Activated T-helper 2 cell treated with anti-CD3 and anti-CD28 coated beads, Interferon-gamma antibody, Interleukin-2, Interleukin-4, amounts not matched to agents 10 μg/mL and 5 μg/mL and 100 μg/mL, durations not matched to agents 14 hours and 24 hours and 36 hours (primary cell): ENCODE data around the gene ABCA1. TPM values are rescaled to one million over a fixed set of nuclear protein-coding genes. Genes with fewer than 3 reads are reported as not detected.
"Not testable (repeated sequence)": the region's sequence is repeated elsewhere in the genome, so short reads cannot be mapped to it uniquely, and the experiment has no call there.

Experiments used
- DNase-seq: peaks from one replicate; pipeline ENCODE4 v3.0.0; 2021; ENCODE audit warnings: low spot score
- H3K27ac Mint-ChIP-seq: one replicate; pipeline ENCODE4 v1.8.0; 2021; ENCODE audit warnings: mixed read lengths
- H3K27me3 Mint-ChIP-seq: one replicate; pipeline ENCODE4 v1.8.0; 2021; ENCODE audit warnings: low read depth, mixed read lengths
- H3K36me3 Mint-ChIP-seq: one replicate; pipeline ENCODE4 v1.8.0; 2021; ENCODE audit warnings: low read depth, mixed read lengths
- H3K4me1 Mint-ChIP-seq: one replicate; pipeline ENCODE4 v1.8.0; 2021; ENCODE audit warnings: low read depth, mixed read lengths
- H3K4me3 Mint-ChIP-seq: one replicate; pipeline ENCODE4 v1.8.0; 2021; ENCODE audit warnings: low read depth, mild to moderate bottlenecking, moderate library complexity, mixed read lengths
- H3K9me3 Mint-ChIP-seq: one replicate; pipeline ENCODE4 v1.8.0; 2021; ENCODE audit warnings: mixed read lengths
- intact Hi-C: fragments of 100-400 bp; cut with micrococcal nuclease; formaldehyde crosslinking; loops from one replicate; pipeline ENCODE4 v1.15.1; 2023
- total RNA-seq: library from RNA; stranded (reverse); gene quantifications from 2 replicates; pipeline ENCODE4 v1.2.3, GENCODE V29; 2022

ABCA1 gene
- total RNA-seq, 1 donor from 2014 or later: 0.14 TPM

DNA sequence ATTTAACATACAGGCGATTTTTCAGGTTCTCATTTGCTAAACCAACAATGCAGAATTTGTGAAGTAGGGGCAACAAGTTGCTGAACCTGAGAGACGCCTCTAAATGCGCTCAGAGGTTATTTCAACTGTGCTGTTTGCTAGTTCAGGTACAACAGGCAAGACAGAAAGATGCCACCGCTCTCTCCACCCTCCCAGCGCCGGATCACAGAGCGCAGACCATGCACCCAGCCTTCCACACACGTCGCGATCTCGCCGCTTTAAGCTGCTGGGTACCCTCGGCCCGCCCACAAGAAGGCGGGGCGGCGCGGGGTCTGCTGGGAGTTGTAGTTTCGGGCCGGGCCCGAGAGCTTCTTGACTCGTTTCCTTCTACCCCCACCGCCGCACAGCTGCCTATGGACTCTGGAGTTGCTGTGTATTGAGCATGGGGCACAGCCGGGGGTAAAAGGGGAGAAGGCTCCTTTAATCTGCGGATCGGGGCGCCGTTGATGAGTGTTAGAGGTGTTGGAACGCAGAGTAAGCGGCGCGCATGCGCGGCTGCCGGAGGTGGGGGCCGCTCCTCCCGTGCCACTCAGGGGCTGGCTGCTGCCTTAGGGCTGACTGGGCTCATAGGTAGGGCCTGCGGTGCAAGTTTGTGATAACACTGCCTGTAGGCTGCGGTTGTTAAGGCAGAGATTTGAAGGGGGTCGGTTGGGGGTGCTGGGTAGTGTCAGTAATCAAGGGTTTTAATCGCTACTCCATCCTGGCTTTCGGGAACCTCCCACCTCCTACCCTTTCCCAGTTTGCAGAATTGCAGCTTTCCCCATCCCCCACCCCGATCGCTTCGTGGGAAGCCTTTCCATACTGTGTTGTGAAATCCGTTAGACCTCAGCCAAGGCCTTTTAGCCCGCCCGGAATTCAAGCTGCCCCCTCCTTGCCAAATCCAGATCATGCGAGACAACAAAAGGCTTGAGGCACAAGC lies 40.3 kb upstream of the ABCA1 start:
- H3K9me3 Mint-ChIP-seq: no peaks in the 10 kb centered on the region
- peaks cover 28% of the 10 kb centered on the region for H3K27me3 Mint-ChIP-seq
- no peaks in the 10 kb centered on the region for H3K36me3 Mint-ChIP-seq
- intact Hi-C loops: loop anchor here (1.0 to 2.0 kb wide), 2 partner anchors 22 to 40 kb away; partner anchors contain the start of gene ABCA1
- DNase-seq: peak; percentile 75
- H3K27ac Mint-ChIP-seq: peak overlapping the region; percentile 8
- peaks cover 10% of the 10 kb centered on the region for H3K4me1 Mint-ChIP-seq
- peak overlapping the region; percentile 83 for H3K4me3 Mint-ChIP-seq

DNA sequence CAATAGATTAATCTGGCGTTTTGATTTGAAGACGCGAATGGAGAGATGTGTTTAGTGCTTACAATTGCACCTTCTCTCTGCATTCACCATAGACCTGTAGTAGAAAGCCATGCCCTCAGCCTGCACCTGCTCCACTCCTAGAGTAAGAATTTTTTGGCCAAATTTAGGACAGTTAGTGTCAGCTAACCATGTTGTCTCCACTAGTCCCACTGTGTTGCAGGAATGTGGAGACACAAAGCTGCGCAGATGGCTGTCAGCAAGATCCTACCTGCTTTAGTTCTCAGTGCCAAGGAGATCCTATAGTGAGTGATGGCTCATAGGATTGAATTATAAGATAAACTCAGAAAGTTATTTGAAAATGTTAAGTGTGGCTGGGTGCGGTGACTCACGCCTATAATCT lies 35.1 kb upstream of the ABCA1 start:
- H3K4me1 Mint-ChIP-seq: peaks cover 12% of the 10 kb centered on the region
- H3K36me3 Mint-ChIP-seq: no peaks in the 10 kb centered on the region
- DNase-seq: no peak
- no peak overlapping the region for H3K4me3 Mint-ChIP-seq
- no peak overlapping the region for H3K27ac Mint-ChIP-seq
- H3K9me3 Mint-ChIP-seq: no peaks in the 10 kb centered on the region
- intact Hi-C loops: no loop called here
- peaks cover 10% of the 10 kb centered on the region for H3K27me3 Mint-ChIP-seq

DNA sequence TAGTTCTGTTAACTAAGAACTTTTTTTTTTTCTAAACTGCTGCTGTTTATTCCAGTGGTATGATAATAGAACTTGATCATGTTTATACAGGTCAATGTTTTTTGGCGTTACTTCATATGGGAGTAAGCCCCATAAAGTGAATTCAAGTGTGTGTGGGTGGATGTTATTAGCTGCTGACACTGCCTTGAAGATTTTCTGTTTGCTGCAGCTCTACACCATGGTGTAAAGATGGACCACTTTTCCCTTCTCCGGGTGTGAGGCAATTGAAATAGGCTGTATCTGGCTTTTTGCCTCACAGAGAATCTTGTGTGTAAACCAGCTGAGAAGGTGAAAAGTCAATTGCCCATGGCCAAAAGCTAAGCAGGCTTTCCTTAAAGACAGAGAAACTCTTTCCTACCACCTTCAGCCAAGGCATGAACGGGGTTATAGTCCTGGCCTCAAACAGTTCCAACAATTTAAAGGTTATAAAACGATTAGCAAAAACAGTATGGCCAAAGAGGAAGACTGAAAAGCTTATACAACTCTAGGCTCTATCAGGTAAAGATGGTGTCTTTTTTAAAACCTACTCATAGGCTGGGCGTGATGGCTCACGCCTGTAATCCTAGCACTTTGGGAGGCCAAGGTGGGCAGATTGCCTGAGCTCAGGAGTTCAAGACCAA lies 33.9 kb upstream of the ABCA1 start:
- intact Hi-C loops: loop anchor here (1.0 kb wide), 1 partner anchor 29 kb away; no protein-coding TSS in a partner anchor
- no peaks in the 10 kb centered on the region for H3K36me3 Mint-ChIP-seq
- peaks cover 11% of the 10 kb centered on the region for H3K4me1 Mint-ChIP-seq
- no peak overlapping the region for H3K27ac Mint-ChIP-seq
- no peaks in the 10 kb centered on the region for H3K9me3 Mint-ChIP-seq
- no peak for DNase-seq
- no peak overlapping the region for H3K4me3 Mint-ChIP-seq
- H3K27me3 Mint-ChIP-seq: peaks cover 10% of the 10 kb centered on the region

DNA sequence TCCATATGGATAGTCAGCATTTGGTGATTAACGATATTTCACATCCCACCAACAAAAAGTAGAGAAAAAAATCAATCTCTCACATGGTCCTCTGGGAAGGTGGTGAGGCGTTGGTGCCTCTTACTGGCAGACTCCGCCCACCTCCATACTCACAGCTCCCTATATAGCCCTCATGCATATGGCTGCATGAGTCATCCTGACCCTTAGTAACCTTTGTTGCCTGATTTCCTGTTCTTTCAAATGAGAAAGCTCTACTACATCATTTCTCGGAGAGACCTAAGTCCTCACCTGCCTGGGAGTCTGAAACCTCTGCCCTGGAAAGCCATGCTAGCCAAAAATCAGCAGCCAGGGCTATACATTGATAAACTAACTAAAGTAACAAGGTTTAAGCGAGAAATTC lies 33.3 kb upstream of the ABCA1 start:
- Mint-ChIP-seq H3K27ac (peak overlapping the region; percentile 44), H3K4me3 (no peak overlapping the region), H3K9me3 (no peaks in the 10 kb centered on the region), H3K36me3 (no peaks in the 10 kb centered on the region), H3K27me3 (peaks cover 10% of the 10 kb centered on the region), H3K4me1 (peaks cover 11% of the 10 kb centered on the region)
- peak; percentile 16 for DNase-seq
- intact Hi-C loops: loop anchor here (1.0 kb wide), 1 partner anchor 30 kb away; no protein-coding TSS in a partner anchor

DNA sequence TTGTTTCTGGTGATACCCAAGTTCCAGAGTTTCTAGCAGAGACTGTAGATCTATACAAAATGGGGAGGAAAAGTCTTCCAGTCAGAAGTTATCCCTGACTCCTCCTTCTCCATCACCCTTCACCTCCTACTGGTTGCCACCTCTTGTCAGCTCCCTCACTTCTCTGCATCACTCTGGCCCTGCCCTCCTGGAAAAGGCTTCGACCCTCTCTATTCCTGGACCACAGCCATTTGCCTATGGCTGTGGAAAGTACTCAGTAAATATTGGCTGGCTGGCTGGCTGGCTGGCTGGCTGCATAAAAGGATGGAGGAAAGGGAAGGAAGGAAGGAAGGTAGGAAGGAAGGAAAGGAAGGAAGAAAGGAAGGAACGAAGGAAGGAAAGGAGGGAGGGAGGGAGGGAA lies 32.7 kb upstream of the ABCA1 start:
- DNase-seq: no peak
- H3K27me3 Mint-ChIP-seq: peaks cover 10% of the 10 kb centered on the region
- H3K4me3 Mint-ChIP-seq: no peak overlapping the region
- H3K36me3 Mint-ChIP-seq: no peaks in the 10 kb centered on the region
- intact Hi-C loops: loop anchor here (1.0 kb wide), 1 partner anchor 31 kb away; no protein-coding TSS in a partner anchor
- no peaks in the 10 kb centered on the region for H3K9me3 Mint-ChIP-seq
- H3K27ac Mint-ChIP-seq: no peak overlapping the region
- peaks cover 11% of the 10 kb centered on the region for H3K4me1 Mint-ChIP-seq

DNA sequence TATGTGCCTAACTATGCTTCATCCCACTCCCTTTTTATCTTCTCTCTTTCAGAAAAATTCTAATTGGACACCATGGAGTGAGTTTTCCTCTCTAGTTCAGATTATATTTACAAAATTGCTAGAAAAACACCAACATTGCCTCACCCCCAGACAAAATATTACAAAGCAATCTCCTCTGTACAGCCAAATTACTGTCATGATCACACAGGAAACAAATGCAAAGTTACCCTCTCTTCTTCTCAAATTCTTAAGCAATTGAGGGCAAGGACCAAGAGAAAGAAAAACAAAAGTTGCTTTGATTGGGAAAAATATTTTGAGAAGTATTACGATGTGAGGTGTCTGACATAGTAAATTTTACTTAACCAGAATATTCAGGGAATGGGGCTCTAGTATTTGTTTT lies 30.8 kb upstream of the ABCA1 start:
- Mint-ChIP-seq H3K9me3 (no peaks in the 10 kb centered on the region), H3K36me3 (no peaks in the 10 kb centered on the region), H3K27me3 (peaks cover 12% of the 10 kb centered on the region), H3K4me3 (no peak overlapping the region), H3K4me1 (peaks cover 11% of the 10 kb centered on the region), H3K27ac (no peak overlapping the region)
- intact Hi-C loops: no loop called here
- DNase-seq: no peak

DNA sequence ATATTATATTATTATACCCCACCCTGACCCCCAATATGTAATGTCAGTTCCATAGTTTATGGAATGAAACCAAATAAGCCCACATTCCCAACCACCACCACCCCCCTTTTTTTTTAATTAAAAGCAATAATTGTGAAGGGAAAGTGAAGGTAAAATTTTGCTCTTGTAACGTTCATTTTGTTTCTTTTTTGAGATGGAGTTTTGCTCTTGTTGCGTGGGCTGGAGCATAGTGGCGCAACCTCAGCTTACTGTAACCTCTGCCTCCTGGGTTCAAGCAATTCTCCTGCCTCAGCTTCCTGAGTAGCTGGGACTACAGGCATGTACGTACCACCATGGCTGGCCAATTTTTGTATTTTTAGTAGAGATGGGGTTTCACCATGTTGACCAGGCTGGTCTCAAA lies 30.1 kb upstream of the ABCA1 start:
- DNase-seq, H3K36me3 Mint-ChIP-seq, H3K4me3 Mint-ChIP-seq, H3K9me3 Mint-ChIP-seq, H3K27ac Mint-ChIP-seq, intact Hi-C loops: not testable (repeated sequence)
- Mint-ChIP-seq H3K4me1 (peaks cover 11% of the 10 kb centered on the region), H3K27me3 (peaks cover 10% of the 10 kb centered on the region)

DNA sequence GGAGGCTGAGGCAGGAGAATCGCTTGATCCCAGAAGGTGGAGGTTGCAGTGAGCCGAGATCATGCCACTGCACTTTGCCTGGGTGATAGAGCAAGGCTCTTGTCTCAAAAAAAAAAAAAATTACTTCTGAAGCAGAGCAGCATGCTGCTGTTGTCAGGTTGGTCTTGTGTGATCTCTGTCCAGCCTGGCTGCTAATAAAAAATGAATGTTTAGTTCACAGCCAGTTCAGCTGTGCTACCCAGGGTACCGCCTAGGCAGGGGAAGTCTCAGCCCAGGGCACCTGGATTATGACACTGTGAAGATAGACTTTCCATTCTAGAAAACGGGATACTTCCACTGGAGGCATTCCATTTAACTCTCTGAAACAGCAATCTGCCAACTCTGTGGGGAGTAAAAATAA lies 23.5 kb upstream of the ABCA1 start:
- Mint-ChIP-seq H3K4me1 (no peaks in the 10 kb centered on the region), H3K27me3 (peaks cover 2% of the 10 kb centered on the region), H3K9me3 (no peaks in the 10 kb centered on the region), H3K36me3 (no peaks in the 10 kb centered on the region), H3K27ac (no peak overlapping the region), H3K4me3 (no peak overlapping the region)
- no peak for DNase-seq
- intact Hi-C loops: no loop called here

DNA sequence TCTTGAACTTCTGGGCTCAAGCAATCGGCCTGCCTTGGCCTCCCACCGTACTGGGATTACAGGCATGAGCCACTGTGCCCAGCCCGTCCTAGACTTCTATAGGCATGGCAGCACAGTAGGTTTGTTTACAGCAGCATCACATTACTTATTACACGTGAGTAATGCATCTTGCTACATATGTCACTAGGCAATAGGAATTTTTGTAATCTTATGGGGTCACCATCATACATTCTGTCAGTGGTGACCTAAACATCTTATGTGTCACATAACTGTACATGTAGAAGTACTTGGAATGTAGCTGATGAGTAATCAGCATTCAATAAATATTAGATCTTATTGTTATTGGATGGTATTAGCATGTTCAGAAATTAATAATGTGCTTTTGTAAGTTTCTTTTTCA lies 22.9 kb upstream of the ABCA1 start:
- no peaks in the 10 kb centered on the region for H3K4me1 Mint-ChIP-seq
- no peaks in the 10 kb centered on the region for H3K9me3 Mint-ChIP-seq
- peaks cover 2% of the 10 kb centered on the region for H3K27me3 Mint-ChIP-seq
- DNase-seq: no peak
- no peak overlapping the region for H3K4me3 Mint-ChIP-seq
- intact Hi-C loops: no loop called here
- no peak overlapping the region for H3K27ac Mint-ChIP-seq
- H3K36me3 Mint-ChIP-seq: no peaks in the 10 kb centered on the region

DNA sequence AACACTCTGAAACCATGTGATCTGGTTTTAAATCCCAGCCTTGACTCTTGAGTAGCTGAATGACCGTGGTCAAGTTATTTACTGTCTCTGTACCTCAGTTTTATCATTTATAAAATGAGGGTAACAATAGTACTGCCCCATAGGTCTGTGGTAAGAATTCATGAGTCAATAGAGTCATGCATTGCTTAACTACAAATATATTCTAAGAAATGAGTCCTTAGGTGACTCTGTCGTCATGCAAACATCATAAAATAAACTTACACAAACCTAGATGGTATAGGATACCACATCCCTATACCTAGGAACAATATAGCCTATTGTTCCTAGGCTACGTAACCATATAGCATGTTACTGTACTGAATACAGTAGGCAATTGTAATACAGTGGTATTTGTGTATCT lies 20.3 kb upstream of the ABCA1 start:
- H3K9me3 Mint-ChIP-seq: no peaks in the 10 kb centered on the region
- no peak overlapping the region for H3K27ac Mint-ChIP-seq
- H3K27me3 Mint-ChIP-seq: no peaks in the 10 kb centered on the region
- H3K4me3 Mint-ChIP-seq: no peak overlapping the region
- H3K36me3 Mint-ChIP-seq: no peaks in the 10 kb centered on the region
- no peaks in the 10 kb centered on the region for H3K4me1 Mint-ChIP-seq
- intact Hi-C loops: no loop called here
- DNase-seq: no peak

DNA sequence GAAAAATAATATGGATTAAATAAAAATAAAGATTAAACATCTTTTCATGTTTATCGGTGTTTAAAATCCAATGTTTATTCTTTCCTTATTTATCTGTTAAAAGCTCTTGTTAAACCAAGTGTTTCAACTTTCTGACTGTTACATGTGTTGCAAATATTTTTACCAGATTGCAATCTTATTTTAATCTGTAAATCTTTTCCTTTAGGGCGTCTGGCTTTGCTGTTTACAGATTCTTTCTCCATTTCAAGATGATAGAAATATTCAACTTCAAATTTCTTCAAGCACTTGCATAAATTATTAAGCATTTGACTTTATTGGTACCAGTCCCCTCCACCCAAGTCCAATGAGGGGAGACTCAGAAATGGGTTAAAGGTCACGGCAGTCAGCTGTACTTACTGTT lies 16.9 kb upstream of the ABCA1 start:
- no peak overlapping the region for H3K4me3 Mint-ChIP-seq
- H3K9me3 Mint-ChIP-seq: no peaks in the 10 kb centered on the region
- no peak for DNase-seq
- H3K27me3 Mint-ChIP-seq: peaks cover 2% of the 10 kb centered on the region
- no peak overlapping the region for H3K27ac Mint-ChIP-seq
- peaks cover 7% of the 10 kb centered on the region for H3K4me1 Mint-ChIP-seq
- intact Hi-C loops: no loop called here
- H3K36me3 Mint-ChIP-seq: no peaks in the 10 kb centered on the region

DNA sequence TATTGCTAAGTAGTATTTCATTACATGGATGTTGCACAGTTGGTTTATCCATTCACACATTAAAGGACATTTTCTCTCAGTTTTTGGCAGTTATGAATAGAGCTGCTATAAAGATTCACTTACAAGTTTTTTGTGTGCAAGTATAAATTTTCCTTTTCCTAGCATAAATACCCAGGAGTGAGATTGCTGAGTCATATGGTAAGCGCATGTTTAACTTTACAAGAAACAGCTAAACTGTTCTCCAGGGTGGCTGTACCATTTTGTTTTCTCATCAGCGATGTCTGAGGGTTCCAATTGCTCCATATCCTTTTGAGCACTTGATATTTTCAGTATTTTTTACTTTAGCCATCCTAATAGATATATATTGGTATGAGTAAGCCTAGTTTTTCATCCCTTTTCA lies 16.4 kb upstream of the ABCA1 start:
- intact Hi-C loops: no loop called here
- Mint-ChIP-seq H3K27me3 (peaks cover 2% of the 10 kb centered on the region), H3K36me3 (no peaks in the 10 kb centered on the region), H3K9me3 (no peaks in the 10 kb centered on the region), H3K27ac (no peak overlapping the region), H3K4me3 (no peak overlapping the region), H3K4me1 (peaks cover 7% of the 10 kb centered on the region)
- no peak for DNase-seq

DNA sequence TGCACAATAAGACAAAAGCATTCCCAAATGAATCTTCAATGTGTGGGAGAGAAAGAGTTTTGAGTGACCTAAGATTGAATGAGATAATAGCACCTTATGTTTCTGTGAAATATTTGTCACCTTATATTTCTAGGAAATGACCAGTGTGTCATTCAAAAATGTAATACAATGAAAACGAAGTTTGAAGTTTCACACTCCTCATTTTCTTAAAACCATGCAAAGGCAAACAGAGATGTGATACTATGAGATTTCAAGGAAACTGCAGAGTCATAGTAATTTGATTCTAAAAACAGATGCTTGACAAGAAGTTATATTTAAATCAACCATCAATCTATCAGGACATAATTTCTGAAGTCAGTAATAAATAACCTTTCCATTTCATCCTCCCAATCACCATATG lies 13.6 kb upstream of the ABCA1 start:
- intact Hi-C loops: no loop called here
- Mint-ChIP-seq H3K36me3 (no peaks in the 10 kb centered on the region), H3K4me3 (no peak overlapping the region), H3K4me1 (peaks cover 9% of the 10 kb centered on the region), H3K9me3 (no peaks in the 10 kb centered on the region), H3K27me3 (peaks cover 2% of the 10 kb centered on the region), H3K27ac (no peak overlapping the region)
- DNase-seq: no peak
